ENCODE results near the gene SLC35F1. TPM values are rescaled to one million over a fixed set of nuclear protein-coding genes. Genes with fewer than 3 reads are reported as not detected.

Gene SLC35F1
- total RNA-seq, 1 experiment from 2014 or later = 4.3 TPM

DNA sequence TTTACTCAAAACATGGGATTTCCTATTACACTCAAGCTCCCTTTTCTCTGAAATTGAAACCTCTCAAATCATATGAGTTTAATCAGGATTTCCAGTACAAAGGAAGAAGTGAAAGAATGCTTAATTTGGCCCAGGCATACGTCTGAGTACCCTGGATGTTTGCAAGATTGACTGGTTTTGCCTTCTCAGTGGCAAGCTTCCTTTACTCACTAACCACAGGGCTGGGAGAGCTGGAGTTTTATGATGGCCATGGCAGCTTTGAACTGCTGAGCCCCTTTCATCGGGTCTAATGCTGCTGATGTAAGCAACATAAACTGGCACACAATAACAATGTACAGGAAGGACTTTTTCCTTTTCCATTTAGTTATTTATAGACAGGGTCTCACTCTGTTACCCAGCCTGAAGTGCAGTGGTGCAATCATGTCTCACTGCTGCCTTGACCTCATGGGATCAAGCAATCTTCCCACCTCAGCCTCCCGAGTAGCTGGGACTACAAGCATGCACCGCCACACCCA lies 194.8 kb downstream of the SLC35F1 start:
- no peak overlapping the region for H4K5ac ChIP-seq (ENCODE audit: insufficient read length, low read depth, low read length)
- H3K27ac ChIP-seq (ENCODE audit: insufficient read length, low read depth, low read length) = no peak overlapping the region
- H3K18ac ChIP-seq (ENCODE audit: insufficient read length, low read depth, low read length) = no peak overlapping the region
- WGBS (ENCODE audit: extremely low coverage, insufficient read length, low lambda C conversion rate) = no CpG with 5 or more reads among the region's 4 CpGs
- no peak overlapping the region for H3K23ac ChIP-seq (ENCODE audit: insufficient read length, low read depth, low read length)
- H3K27me3 Mint-ChIP-seq (ENCODE audit: low read depth) = no peaks in the 10 kb centered on the region
- H3K4me1 Mint-ChIP-seq = peaks cover 11 to 12% of the 10 kb centered on the region in 2 experiments
- H2BK15ac ChIP-seq (ENCODE audit: low read depth, low read length) = no peak overlapping the region
- H3K9ac ChIP-seq (ENCODE audit: extremely low read depth, insufficient read length, low read length) = no peak overlapping the region
- peak overlapping the region in 1 of 3 experiments; percentile 94; a peak in 2 of 7 replicates for H3K27ac Mint-ChIP-seq
- peaks cover 17 to 22% of the 10 kb centered on the region in 2 experiments for H3K9me3 Mint-ChIP-seq
- no peak overlapping the region for H3K4me2 ChIP-seq (ENCODE audit: insufficient read depth, insufficient read length, low read length)
- H3K56ac ChIP-seq (ENCODE audit: insufficient read length, low read depth, low read length) = no peak overlapping the region
- H4K91ac ChIP-seq (ENCODE audit: insufficient read length, low read depth, low read length) = no peak overlapping the region
- no peak for DNase-seq
- no peak overlapping the region for H2BK120ac ChIP-seq (ENCODE audit: low read depth, low read length, poor library complexity, severe bottlenecking)
- no peaks in the 10 kb centered on the region for H3K4me1 ChIP-seq (ENCODE audit: insufficient read depth, low read length)
- peaks cover 13% of the 10 kb centered on the region for H3K9me3 ChIP-seq (ENCODE audit: control insufficient read depth, low read depth, low read length)
- H3K4ac ChIP-seq (ENCODE audit: low read depth, low read length) = no peak overlapping the region
- no peak overlapping the region for H2BK5ac ChIP-seq (ENCODE audit: insufficient read length, low read length)
- H2AK5ac ChIP-seq (ENCODE audit: insufficient read length, low read length) = no peak overlapping the region
- no peak overlapping the region for H3K4me3 Mint-ChIP-seq
- H3K23me2 ChIP-seq (ENCODE audit: insufficient read length, low read depth, low read length, poor library complexity, severe bottlenecking) = no peaks in the 10 kb centered on the region
- no peak overlapping the region for H2BK20ac ChIP-seq (ENCODE audit: low read depth, low read length, poor library complexity, severe bottlenecking)
- H2BK12ac ChIP-seq (ENCODE audit: insufficient read length, low read depth, low read length) = no peak overlapping the region
- H3K14ac ChIP-seq (ENCODE audit: insufficient read depth, low read length) = no peak overlapping the region
- peaks cover 2 to 25% (median 14%) of the 10 kb centered on the region in 3 experiments; a peak in 6 of 7 replicates for H3K36me3 Mint-ChIP-seq (ENCODE audit: insufficient read depth in 1 of 3, low read depth in 3 of 3)
- TF ChIP-seq, protein P1, sequence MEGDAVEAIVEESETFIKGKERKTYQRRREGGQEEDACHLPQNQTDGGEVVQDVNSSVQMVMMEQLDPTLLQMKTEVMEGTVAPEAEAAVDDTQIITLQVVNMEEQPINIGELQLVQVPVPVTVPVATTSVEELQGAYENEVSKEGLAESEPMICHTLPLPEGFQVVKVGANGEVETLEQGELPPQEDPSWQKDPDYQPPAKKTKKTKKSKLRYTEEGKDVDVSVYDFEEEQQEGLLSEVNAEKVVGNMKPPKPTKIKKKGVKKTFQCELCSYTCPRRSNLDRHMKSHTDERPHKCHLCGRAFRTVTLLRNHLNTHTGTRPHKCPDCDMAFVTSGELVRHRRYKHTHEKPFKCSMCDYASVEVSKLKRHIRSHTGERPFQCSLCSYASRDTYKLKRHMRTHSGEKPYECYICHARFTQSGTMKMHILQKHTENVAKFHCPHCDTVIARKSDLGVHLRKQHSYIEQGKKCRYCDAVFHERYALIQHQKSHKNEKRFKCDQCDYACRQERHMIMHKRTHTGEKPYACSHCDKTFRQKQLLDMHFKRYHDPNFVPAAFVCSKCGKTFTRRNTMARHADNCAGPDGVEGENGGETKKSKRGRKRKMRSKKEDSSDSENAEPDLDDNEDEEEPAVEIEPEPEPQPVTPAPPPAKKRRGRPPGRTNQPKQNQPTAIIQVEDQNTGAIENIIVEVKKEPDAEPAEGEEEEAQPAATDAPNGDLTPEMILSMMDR (conservative IDR thresholded peaks at IDR 0.05) = no peak
- no peaks in the 10 kb centered on the region for H3K27me3 ChIP-seq (ENCODE audit: insufficient read depth, low read length)
- H3T11ph ChIP-seq (ENCODE audit: low read length) = no peak overlapping the region
- H3K79me1 ChIP-seq (ENCODE audit: insufficient read depth, low read depth, low read length, poor library complexity, severe bottlenecking) = no peaks in the 10 kb centered on the region
- no peak overlapping the region for H2AFZ ChIP-seq (ENCODE audit: low read length)
- no peaks in the 10 kb centered on the region for H4K20me1 ChIP-seq (ENCODE audit: control insufficient read depth, insufficient read depth, insufficient read length)
- H4K8ac ChIP-seq (replicated peaks; ENCODE audit: insufficient read length, low read depth, low read length) = no peak overlapping the region
- no peaks in the 10 kb centered on the region for H3K79me2 ChIP-seq (ENCODE audit: insufficient read depth, low read length)
